Measurements from ENCODE around the gene DHX35. TPM values are rescaled to one million over a fixed set of nuclear protein-coding genes. Genes with fewer than 3 reads are reported as not detected.

Gene DHX35
- total and polyA plus RNA-seq, 12 donors, result 3.2 to 12.7 (median 7.9) TPM

DNA sequence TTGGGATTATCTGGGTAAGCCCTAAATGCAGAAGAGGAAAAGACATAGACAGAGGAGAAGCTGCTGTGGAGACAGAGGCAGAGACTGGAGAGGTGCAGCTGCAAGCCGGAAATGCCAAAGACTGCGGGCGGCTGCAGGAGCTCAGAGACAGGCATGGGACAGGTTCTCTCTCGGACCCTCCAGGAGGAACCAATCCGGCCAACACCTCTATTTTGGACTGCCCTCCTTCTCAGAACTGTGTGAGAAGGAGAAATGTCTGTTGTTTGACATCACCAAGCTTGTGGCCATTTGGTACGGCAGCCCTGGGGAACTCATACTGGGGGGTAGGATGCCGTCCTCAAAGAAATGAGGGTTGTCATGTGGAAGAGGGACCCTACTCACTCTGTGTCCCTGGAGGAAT, 95.0 kb downstream of the DHX35 start:
- TF ChIP-seq, protein P1, sequence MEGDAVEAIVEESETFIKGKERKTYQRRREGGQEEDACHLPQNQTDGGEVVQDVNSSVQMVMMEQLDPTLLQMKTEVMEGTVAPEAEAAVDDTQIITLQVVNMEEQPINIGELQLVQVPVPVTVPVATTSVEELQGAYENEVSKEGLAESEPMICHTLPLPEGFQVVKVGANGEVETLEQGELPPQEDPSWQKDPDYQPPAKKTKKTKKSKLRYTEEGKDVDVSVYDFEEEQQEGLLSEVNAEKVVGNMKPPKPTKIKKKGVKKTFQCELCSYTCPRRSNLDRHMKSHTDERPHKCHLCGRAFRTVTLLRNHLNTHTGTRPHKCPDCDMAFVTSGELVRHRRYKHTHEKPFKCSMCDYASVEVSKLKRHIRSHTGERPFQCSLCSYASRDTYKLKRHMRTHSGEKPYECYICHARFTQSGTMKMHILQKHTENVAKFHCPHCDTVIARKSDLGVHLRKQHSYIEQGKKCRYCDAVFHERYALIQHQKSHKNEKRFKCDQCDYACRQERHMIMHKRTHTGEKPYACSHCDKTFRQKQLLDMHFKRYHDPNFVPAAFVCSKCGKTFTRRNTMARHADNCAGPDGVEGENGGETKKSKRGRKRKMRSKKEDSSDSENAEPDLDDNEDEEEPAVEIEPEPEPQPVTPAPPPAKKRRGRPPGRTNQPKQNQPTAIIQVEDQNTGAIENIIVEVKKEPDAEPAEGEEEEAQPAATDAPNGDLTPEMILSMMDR (IDR thresholded peaks at IDR 0.05), result no peak
- TF ChIP-seq POLR2A (IDR thresholded peaks at IDR 0.05), result no peak
- no peaks in the 10 kb centered on the region for H3K27me3 ChIP-seq

DNA sequence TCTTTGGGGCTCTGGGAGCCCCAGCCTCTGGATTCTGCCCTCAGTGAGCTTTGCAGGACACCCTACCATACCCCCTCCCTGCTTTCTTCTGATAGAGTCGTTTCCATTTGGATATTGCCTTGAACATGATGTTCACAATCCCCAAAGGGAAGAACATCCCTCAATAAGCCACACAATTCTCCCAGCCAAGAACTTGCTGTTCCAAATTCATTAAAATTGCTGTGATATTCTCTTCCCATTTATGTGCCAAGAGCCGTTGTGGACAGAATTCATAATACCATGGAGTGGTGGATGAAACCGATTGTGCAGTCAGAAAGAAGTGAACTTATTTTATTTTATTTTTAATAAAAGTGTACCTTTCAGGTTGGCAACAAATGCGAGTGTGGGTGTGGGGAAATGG, 95.8 kb downstream of the DHX35 start:
- 72 to 81% (median 77%) methylated on average over 4 of the region's 4 CpGs for whole genome bisulfite sequencing, 4 donors
- DNase-seq, result no peak

More for the DNA sequence above, 95.0 kb downstream of the DHX35 start:
- Histone ChIP-seq H3K27ac (no peak overlapping the region), H3K4me1 (replicated peaks in 1 of 2) (no peaks in the 10 kb centered on the region), H3K36me3 (replicated peaks in 1 of 2) (no peaks in the 10 kb centered on the region), H3K4me3 (no peak overlapping the region), H3K9me3 (replicated peaks in 1 of 3) (no peaks in the 10 kb centered on the region)
- 67 to 78% (median 76%) methylated on average over 7 of the region's 7 CpGs for WGBS, 4 donors
- intact Hi-C loops (cut with DNase I), result loop anchor here in 1 of 2 donors (10.0 kb wide), 1 partner anchor 412 kb away; no protein-coding TSS in a partner anchor
- no peak for DNase-seq

DNA sequence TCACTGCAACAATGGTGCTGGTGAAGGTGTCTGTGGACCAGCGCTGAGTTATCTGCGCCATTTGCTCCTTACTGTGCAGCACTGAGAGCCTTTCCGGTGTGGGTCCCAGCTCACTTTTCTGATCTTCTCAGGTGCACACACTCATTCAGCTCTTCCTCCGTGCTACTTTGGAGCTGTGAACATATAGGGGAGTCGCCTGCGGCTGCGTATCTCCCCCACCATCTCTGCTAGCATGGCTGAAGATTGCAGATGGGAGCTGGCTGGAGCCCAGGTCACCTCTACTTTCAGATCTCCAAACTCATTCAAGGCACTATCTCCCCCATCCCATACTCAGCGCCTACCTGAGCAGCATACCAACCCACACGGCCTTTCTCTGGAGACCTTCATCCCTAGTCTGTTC, 96.9 kb downstream of the DHX35 start:
- intact Hi-C loops (cut with DNase I), result loop anchor here in 1 of 2 donors (10.0 kb wide), 1 partner anchor 414 kb away; no protein-coding TSS in a partner anchor
- H3K27ac ChIP-seq, result no peak overlapping the region
- no peak overlapping the region for H3K4me3 ChIP-seq
- H3K9me3 ChIP-seq (replicated peaks in 1 of 3), result no peaks in the 10 kb centered on the region
- TF ChIP-seq POLR2A (IDR thresholded peaks at IDR 0.05), result no peak
- TF ChIP-seq, protein P1 (IDR thresholded peaks at IDR 0.05), result no peak
- no peaks in the 10 kb centered on the region for H3K36me3 ChIP-seq (replicated peaks in 1 of 2)
- no peaks in the 10 kb centered on the region for H3K4me1 ChIP-seq (replicated peaks in 1 of 2)
- DNase-seq, result no peak
- H3K27me3 ChIP-seq, result no peaks in the 10 kb centered on the region
- 79 to 93% (median 86%) methylated on average over 9 of the region's 9 CpGs for WGBS, 4 donors

More for the DNA sequence above, 95.8 kb downstream of the DHX35 start:
- intact Hi-C loops (cut with DNase I), result loop anchor here in 1 of 2 donors (10.0 kb wide), 1 partner anchor 413 kb away; no protein-coding TSS in a partner anchor
- Histone ChIP-seq H3K27ac (no peak overlapping the region), H3K9me3 (replicated peaks in 1 of 3) (no peaks in the 10 kb centered on the region), H3K36me3 (replicated peaks in 1 of 2) (no peaks in the 10 kb centered on the region), H3K4me3 (no peak overlapping the region), H3K27me3 (no peaks in the 10 kb centered on the region), H3K4me1 (replicated peaks in 1 of 2) (no peaks in the 10 kb centered on the region)
- TF ChIP-seq, protein P1 (IDR thresholded peaks at IDR 0.05), result no peak
- no peak for TF ChIP-seq POLR2A (IDR thresholded peaks at IDR 0.05)

DNA sequence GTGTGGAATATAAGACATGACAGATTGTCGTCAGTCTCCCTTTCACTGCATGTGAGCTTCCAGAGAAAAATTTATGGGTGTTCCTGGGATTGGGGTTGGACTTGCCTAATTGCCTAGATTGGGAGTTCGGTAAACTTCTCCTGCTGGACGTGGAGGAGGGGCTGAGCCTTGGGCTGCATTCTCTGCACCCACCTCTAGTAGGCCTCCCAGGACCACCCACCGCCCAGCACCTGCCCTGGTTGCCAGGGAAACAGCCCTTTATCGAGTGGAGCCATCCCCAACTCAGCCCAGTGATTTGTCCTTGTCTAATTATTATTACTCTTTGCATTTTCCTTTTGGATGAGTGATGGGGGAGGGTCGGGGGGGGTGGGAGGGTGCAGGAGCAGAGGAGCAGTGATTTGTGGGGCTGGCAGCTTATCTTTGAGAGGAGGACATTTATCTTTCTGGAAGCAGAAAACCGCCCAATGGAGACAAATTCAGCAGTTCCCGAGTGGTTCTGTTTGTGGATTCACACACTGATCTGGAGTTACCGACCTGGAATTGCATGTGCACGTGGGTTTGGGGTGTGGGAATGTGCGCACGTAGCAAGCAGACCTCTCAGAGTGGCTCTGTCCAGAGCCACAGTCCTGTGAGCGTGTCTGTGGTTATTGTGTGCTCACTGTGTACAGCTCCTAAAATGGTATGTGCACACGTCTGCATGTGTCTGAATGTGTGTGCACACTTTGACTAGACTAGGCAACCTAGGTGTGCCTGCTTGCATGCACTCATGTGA, 104.5 kb downstream of the DHX35 start:
- Histone ChIP-seq H3K4me3 (no peak overlapping the region), H3K36me3 (replicated peaks in 1 of 2) (no peaks in the 10 kb centered on the region), H3K9me3 (replicated peaks in 1 of 3) (no peaks in the 10 kb centered on the region), H3K27me3 (peaks cover 5% of the 10 kb centered on the region), H3K4me1 (replicated peaks in 1 of 2) (no peaks in the 10 kb centered on the region), H3K27ac (no peak overlapping the region)
- intact Hi-C loops (cut with DNase I), result no loop called here
- WGBS, 4 donors, result 53 to 70% (median 58%) methylated on average over 14 of the region's 14 CpGs
- no peak for DNase-seq
- TF ChIP-seq POLR2A (IDR thresholded peaks at IDR 0.05), result no peak
- TF ChIP-seq, protein P1 (IDR thresholded peaks at IDR 0.05), result no peak
